Kidney epithelial cell (primary cell): ENCODE results near the gene MXRA7. TPM values are rescaled to one million over a fixed set of nuclear protein-coding genes. Genes with fewer than 3 reads are reported as not detected.

ENCODE experiments used
- DNase-seq: peaks from one replicate; pipeline ENCODE4 v3.0.0-alpha.2; 2010; ENCODE audit warnings: low read depth
- H3K27me3 ChIP-seq: 2 replicates; pipeline ENCODE4 v1.6.0; 2011; ENCODE audit warnings: low read length; ENCODE audit not compliant: control insufficient read depth, insufficient read depth
- H3K36me3 ChIP-seq: 2 replicates; pipeline ENCODE4 v1.5.1; 2011; ENCODE audit warnings: low read length; ENCODE audit not compliant: control insufficient read depth, insufficient read depth
- H3K4me3 ChIP-seq: 2 replicates; pipeline ENCODE4 v1.5.1; 2011; ENCODE audit warnings: low read depth, mild to moderate bottlenecking, control low read depth, low read length
- total RNA-seq: library from RNA; depleted of rRNA; stranded (reverse); fragments of >200 nt; gene quantifications from 2 replicates; pipeline ENCODE4 v1.2.3, GENCODE V29; 2015
- TF ChIP-seq, protein P1 (sequence below): IDR thresholded peaks from 2 replicates; pipeline ENCODE4 v1.5.1; 2011; ENCODE audit warnings: mild to moderate bottlenecking, moderate library complexity, low read length, control low read depth, inconsistent platforms; ENCODE audit not compliant: insufficient read depth, poor library complexity, severe bottlenecking

Gene MXRA7
- total RNA-seq, 1 donor from 2014 or later, result 110 TPM

DNA sequence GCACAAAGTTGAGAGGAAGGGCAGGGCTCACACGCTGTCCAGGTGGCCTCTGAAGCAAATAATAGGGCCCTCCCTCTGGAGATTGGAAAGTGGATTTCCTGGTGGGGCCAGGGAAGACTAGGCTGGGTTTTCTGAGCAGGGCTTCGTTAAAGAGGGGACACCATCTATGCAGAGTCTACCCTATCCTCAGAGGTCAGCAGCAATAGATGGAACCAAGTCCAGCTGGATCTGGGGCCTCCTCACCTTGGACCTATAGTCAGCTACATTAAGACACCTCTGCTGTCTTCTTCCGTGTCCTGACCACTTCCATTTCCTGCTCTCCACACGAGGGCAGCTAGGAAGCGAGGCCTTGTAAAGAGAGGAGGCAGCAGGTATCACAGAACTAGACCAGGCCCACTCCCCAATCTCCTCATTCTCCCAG, 52.5 kb downstream of the MXRA7 start:
- Histone ChIP-seq H3K4me3 (no peak overlapping the region), H3K27me3 (no peaks in the 10 kb centered on the region), H3K36me3 (no peaks in the 10 kb centered on the region)
- no peak for DNase-seq
- TF ChIP-seq, protein P1, sequence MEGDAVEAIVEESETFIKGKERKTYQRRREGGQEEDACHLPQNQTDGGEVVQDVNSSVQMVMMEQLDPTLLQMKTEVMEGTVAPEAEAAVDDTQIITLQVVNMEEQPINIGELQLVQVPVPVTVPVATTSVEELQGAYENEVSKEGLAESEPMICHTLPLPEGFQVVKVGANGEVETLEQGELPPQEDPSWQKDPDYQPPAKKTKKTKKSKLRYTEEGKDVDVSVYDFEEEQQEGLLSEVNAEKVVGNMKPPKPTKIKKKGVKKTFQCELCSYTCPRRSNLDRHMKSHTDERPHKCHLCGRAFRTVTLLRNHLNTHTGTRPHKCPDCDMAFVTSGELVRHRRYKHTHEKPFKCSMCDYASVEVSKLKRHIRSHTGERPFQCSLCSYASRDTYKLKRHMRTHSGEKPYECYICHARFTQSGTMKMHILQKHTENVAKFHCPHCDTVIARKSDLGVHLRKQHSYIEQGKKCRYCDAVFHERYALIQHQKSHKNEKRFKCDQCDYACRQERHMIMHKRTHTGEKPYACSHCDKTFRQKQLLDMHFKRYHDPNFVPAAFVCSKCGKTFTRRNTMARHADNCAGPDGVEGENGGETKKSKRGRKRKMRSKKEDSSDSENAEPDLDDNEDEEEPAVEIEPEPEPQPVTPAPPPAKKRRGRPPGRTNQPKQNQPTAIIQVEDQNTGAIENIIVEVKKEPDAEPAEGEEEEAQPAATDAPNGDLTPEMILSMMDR, result no peak

DNA sequence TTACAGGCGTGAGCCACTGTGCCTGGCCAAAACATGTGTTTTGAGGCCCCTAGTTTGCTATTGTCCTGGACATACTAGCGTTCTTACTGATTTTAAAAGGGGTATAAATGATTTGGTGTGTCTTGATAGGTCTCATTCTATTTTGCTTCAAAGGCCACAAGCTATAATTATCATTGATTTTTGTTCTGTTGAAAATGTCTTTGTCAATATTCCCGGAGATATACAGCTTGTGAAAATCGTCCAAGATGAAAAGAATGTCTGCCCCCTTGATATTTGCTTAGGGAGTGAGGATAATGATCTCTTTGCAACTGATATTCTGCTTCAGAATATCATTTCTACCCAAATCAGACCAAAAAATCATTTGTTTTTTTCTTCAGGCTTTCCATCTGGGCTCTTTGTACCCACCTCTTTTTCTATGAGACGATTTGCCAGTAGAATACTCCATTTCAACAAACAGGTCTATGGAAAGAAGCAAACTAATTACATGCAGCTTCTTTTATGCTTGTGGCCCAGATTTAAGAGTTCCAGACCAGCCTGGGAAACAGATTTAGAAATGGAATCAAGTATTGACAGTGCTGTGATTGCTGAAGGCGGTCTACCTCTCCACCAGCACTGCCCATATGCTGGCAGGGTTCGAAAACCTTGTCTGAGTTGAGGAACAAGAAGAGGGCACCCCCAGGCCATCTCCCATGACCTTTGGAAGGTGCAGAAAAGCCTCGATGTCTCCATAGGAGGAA, 53.1 kb downstream of the MXRA7 start:
- Histone ChIP-seq H3K36me3 (no peaks in the 10 kb centered on the region), H3K27me3 (no peaks in the 10 kb centered on the region), H3K4me3 (no peak overlapping the region)
- TF ChIP-seq, protein P1, result no peak
- no peak for DNase-seq

DNA sequence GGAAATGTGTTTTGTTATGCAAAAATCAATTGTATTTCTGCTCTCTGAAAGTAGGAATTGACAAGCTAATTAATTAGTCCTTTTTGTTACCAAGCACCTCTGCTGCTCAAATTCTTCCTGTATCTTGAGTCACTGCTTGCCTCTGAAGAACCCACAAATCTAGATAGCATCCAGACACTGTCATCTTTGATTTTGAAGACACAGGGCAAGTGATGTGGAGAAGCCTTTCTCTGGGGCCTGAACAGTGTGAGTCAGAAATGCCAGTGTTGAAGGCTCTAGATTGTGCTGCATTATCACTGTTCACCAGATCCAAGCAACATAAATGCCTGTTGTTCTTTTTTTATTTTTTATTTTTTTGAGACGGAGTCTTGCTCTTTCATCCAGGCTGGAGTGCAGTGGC, 56.4 kb downstream of the MXRA7 start:
- TF ChIP-seq, protein P1, result no peak
- H3K36me3 ChIP-seq, result no peaks in the 10 kb centered on the region
- DNase-seq, result no peak
- H3K4me3 ChIP-seq, result no peak overlapping the region
- no peaks in the 10 kb centered on the region for H3K27me3 ChIP-seq

- H3K27me3 ChIP-seq, result no peaks in the 10 kb centered on the region
- TF ChIP-seq, protein P1, result no peak
- no peak overlapping the region for H3K4me3 ChIP-seq
- DNase-seq, result no peak
- H3K36me3 ChIP-seq, result no peaks in the 10 kb centered on the region
Observed at GRCh38 chr17:76650504-76650903, 60.3 kb downstream of the MXRA7 start.

DNA sequence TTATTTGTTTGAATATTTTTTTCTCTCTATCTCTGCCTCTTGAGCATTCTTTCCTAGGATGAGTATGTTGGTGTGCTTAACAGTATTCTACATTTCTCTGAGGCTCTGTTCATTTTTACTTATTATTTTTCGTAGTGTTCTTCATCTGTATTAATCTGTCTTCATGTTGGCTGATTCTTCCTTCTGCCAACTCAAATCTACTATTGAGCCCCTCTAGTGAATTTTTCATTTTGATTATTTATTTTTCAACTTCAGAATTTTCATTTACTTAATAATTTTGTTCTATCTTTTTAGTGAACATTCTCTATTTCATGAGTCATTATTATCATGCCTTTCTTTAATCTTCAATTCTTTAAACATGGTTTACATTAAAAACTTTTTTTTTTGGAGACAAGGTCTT, 64.1 kb downstream of the MXRA7 start:
- H3K36me3 ChIP-seq, result no peaks in the 10 kb centered on the region
- TF ChIP-seq, protein P1, result no peak
- no peak overlapping the region for H3K4me3 ChIP-seq
- H3K27me3 ChIP-seq, result no peaks in the 10 kb centered on the region
- DNase-seq, result no peak

DNA sequence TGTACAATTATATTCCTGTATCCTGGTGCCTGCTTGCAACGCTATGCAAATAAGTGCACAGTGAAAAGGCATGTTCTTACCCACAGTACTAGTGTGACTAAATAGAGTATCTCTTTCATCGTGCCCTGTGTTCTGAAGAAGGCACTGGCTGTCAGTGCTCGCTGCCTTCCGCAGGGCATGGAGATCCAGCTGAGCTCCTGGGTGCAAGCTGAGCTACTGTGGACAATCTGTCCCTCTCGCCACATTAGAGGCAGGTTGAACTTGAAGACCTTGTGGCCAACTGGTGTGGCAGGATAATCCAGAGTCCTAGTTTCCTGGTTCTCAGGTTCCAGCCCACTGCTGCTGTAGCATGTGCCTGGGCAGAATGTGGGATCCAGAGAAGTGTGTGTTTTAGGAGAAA, 65.3 kb downstream of the MXRA7 start:
- DNase-seq, result no peak
- Histone ChIP-seq H3K36me3 (no peaks in the 10 kb centered on the region), H3K4me3 (no peak overlapping the region), H3K27me3 (no peaks in the 10 kb centered on the region)
- TF ChIP-seq, protein P1, result no peak
